T-helper 1 cell treated with Interleukin-12 subunit alpha and Interleukin-12 subunit beta and Interleukin-4 antibody, amounts not matched to agents 30 μg/mL and 1 μg/mL, for 36 hours (primary cell): Measurements from ENCODE around the gene CAMTA1.

Experiments used
- H3K27ac Mint-ChIP-seq: one replicate; pipeline ENCODE4 v1.8.0; 2021; ENCODE audit warnings: mild to moderate bottlenecking, mixed read lengths
- H3K27me3 Mint-ChIP-seq: one replicate; pipeline ENCODE4 v1.8.0; 2021; ENCODE audit warnings: low read depth, mixed read lengths
- H3K36me3 Mint-ChIP-seq: one replicate; pipeline ENCODE4 v1.8.0; 2021; ENCODE audit warnings: low read depth, mixed read lengths
- H3K4me1 Mint-ChIP-seq: one replicate; pipeline ENCODE4 v1.8.0; 2021; ENCODE audit warnings: low read depth, mixed read lengths
- H3K4me3 Mint-ChIP-seq: one replicate; pipeline ENCODE4 v1.8.0; 2021; ENCODE audit warnings: mild to moderate bottlenecking, moderate library complexity, mixed read lengths
- H3K9me3 Mint-ChIP-seq: one replicate; pipeline ENCODE4 v1.8.0; 2021; ENCODE audit warnings: mixed read lengths

Gene CAMTA1

GRCh38 chr1:7570311-7570710, 785.1 kb downstream of the CAMTA1 start:
- no peak overlapping the region for H3K4me3 Mint-ChIP-seq
- no peaks in the 10 kb centered on the region for H3K4me1 Mint-ChIP-seq
- no peaks in the 10 kb centered on the region for H3K9me3 Mint-ChIP-seq
- H3K27me3 Mint-ChIP-seq, result no peaks in the 10 kb centered on the region
- no peak overlapping the region for H3K27ac Mint-ChIP-seq
- no peaks in the 10 kb centered on the region for H3K36me3 Mint-ChIP-seq

- Mint-ChIP-seq H3K36me3 (no peaks in the 10 kb centered on the region), H3K4me1 (no peaks in the 10 kb centered on the region), H3K27me3 (no peaks in the 10 kb centered on the region), H3K4me3 (no peak overlapping the region), H3K27ac (no peak overlapping the region), H3K9me3 (no peaks in the 10 kb centered on the region)
Measured at GRCh38 chr1:7572654-7573152, 787.4 kb downstream of the CAMTA1 start.

GRCh38 chr1:7573481-7573880, 788.2 kb downstream of the CAMTA1 start:
- Mint-ChIP-seq H3K36me3 (no peaks in the 10 kb centered on the region), H3K9me3 (no peaks in the 10 kb centered on the region), H3K27ac (no peak overlapping the region), H3K27me3 (no peaks in the 10 kb centered on the region), H3K4me1 (no peaks in the 10 kb centered on the region), H3K4me3 (no peak overlapping the region)

- Mint-ChIP-seq H3K4me1 (no peaks in the 10 kb centered on the region), H3K4me3 (no peak overlapping the region), H3K27ac (no peak overlapping the region), H3K27me3 (no peaks in the 10 kb centered on the region), H3K9me3 (no peaks in the 10 kb centered on the region), H3K36me3 (no peaks in the 10 kb centered on the region)
Measured at GRCh38 chr1:7574121-7575040, 789.1 kb downstream of the CAMTA1 start.

- H3K36me3 Mint-ChIP-seq, result no peaks in the 10 kb centered on the region
- no peak overlapping the region for H3K4me3 Mint-ChIP-seq
- no peaks in the 10 kb centered on the region for H3K4me1 Mint-ChIP-seq
- no peaks in the 10 kb centered on the region for H3K9me3 Mint-ChIP-seq
- H3K27me3 Mint-ChIP-seq, result no peaks in the 10 kb centered on the region
- H3K27ac Mint-ChIP-seq, result no peak overlapping the region
Measured at GRCh38 chr1:7575041-7575400, 789.8 kb downstream of the CAMTA1 start.

- H3K27me3 Mint-ChIP-seq, result no peaks in the 10 kb centered on the region
- no peak overlapping the region for H3K4me3 Mint-ChIP-seq
- no peaks in the 10 kb centered on the region for H3K9me3 Mint-ChIP-seq
- H3K36me3 Mint-ChIP-seq, result no peaks in the 10 kb centered on the region
- no peaks in the 10 kb centered on the region for H3K4me1 Mint-ChIP-seq
- H3K27ac Mint-ChIP-seq, result no peak overlapping the region
Measured at GRCh38 chr1:7576946-7577657, 791.8 kb downstream of the CAMTA1 start.

GRCh38 chr1:7578206-7578605, 793.0 kb downstream of the CAMTA1 start:
- Mint-ChIP-seq H3K9me3 (no peaks in the 10 kb centered on the region), H3K27ac (no peak overlapping the region), H3K36me3 (no peaks in the 10 kb centered on the region), H3K27me3 (no peaks in the 10 kb centered on the region), H3K4me1 (no peaks in the 10 kb centered on the region), H3K4me3 (no peak overlapping the region)

- H3K36me3 Mint-ChIP-seq, result no peaks in the 10 kb centered on the region
- no peak overlapping the region for H3K4me3 Mint-ChIP-seq
- H3K4me1 Mint-ChIP-seq, result no peaks in the 10 kb centered on the region
- H3K9me3 Mint-ChIP-seq, result no peaks in the 10 kb centered on the region
- no peaks in the 10 kb centered on the region for H3K27me3 Mint-ChIP-seq
- H3K27ac Mint-ChIP-seq, result no peak overlapping the region
Measured at GRCh38 chr1:7579016-7579415, 793.8 kb downstream of the CAMTA1 start.

- Mint-ChIP-seq H3K27ac (no peak overlapping the region), H3K36me3 (no peaks in the 10 kb centered on the region), H3K4me3 (no peak overlapping the region), H3K27me3 (no peaks in the 10 kb centered on the region), H3K9me3 (no peaks in the 10 kb centered on the region), H3K4me1 (no peaks in the 10 kb centered on the region)
Measured at GRCh38 chr1:7579831-7580804, 794.9 kb downstream of the CAMTA1 start.

- no peaks in the 10 kb centered on the region for H3K9me3 Mint-ChIP-seq
- H3K4me3 Mint-ChIP-seq, result no peak overlapping the region
- no peaks in the 10 kb centered on the region for H3K36me3 Mint-ChIP-seq
- no peaks in the 10 kb centered on the region for H3K4me1 Mint-ChIP-seq
- no peak overlapping the region for H3K27ac Mint-ChIP-seq
- no peaks in the 10 kb centered on the region for H3K27me3 Mint-ChIP-seq
Measured at GRCh38 chr1:7580923-7581753, 795.9 kb downstream of the CAMTA1 start.

GRCh38 chr1:7581754-7582459, 796.7 kb downstream of the CAMTA1 start:
- Mint-ChIP-seq H3K36me3 (no peaks in the 10 kb centered on the region), H3K27ac (no peak overlapping the region), H3K9me3 (no peaks in the 10 kb centered on the region), H3K4me1 (no peaks in the 10 kb centered on the region), H3K4me3 (no peak overlapping the region), H3K27me3 (no peaks in the 10 kb centered on the region)

- Mint-ChIP-seq H3K27me3 (no peaks in the 10 kb centered on the region), H3K27ac (no peak overlapping the region), H3K4me3 (no peak overlapping the region)
Measured at GRCh38 chr1:7582460-7582972, 797.3 kb downstream of the CAMTA1 start.

More at GRCh38 chr1:7582460-7582972, 797.3 kb downstream of the CAMTA1 start:
- H3K9me3 Mint-ChIP-seq, result no peaks in the 10 kb centered on the region
- no peaks in the 10 kb centered on the region for H3K4me1 Mint-ChIP-seq
- no peaks in the 10 kb centered on the region for H3K36me3 Mint-ChIP-seq
